GM21526 (cell line): ENCODE data around the gene SHISAL2A.

Experiments
- ATAC-seq: cut with Tn5 transposase; IDR thresholded peaks from one replicate; pipeline ENCODE4 v1.9.1; 2021; ENCODE audit warnings: moderate library complexity; ENCODE audit not compliant: unreplicated experiment, low FRiP score

The SHISAL2A gene

GRCh38 chr1:52632732-52633290, at the start of gene SHISAL2A:
TSS of gene SHISAL2A (plus strand) at chr1:52633168. CDS start at chr1:52633494, 326 bp downstream.
- no peak for ATAC-seq

- no peak for ATAC-seq
Observed at GRCh38 chr1:52585474-52585873, 47.5 kb upstream of the SHISAL2A start.

DNA sequence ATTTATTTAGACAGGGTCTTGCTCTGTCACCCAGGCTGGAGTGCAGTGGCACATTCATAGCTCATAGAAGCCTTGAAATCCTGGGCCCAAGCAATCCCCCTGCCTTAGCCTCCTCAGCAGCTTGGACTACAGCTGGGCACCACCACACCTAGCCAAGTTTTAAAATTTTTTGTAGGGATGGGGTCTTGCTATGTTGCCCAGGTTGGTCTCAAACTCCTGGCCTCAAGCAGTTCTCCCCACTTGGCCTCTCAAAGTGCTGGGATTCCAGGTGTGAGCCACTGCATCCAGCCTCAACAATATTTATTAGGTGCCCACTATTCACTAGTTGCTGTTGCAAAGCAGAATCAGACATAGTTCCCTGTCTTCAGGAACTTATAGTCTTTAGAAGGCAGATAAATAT, 44.9 kb upstream of the SHISAL2A start:
- ATAC-seq = no peak

DNA sequence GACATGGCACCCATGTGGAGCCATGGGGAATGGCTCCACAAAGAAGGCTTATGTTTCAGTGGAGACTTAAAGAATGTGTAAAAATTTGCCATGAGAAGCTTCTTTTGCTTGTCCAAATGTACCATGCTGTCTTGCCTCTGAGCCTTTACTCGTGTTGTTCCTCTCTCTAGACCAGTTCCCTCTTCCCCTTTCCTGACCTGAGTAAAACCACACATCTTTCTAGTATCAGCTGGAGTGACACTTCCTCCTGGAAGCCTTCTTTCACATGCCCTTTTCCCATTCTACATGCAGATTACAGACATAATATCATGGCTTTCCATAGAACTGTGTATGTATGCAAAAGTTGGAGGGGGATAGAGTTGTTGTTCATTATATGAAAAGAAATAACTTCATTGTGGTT, 44.4 kb upstream of the SHISAL2A start:
- ATAC-seq = no peak

- no peak for ATAC-seq
Observed at GRCh38 chr1:52590266-52590665, 42.7 kb upstream of the SHISAL2A start.

DNA sequence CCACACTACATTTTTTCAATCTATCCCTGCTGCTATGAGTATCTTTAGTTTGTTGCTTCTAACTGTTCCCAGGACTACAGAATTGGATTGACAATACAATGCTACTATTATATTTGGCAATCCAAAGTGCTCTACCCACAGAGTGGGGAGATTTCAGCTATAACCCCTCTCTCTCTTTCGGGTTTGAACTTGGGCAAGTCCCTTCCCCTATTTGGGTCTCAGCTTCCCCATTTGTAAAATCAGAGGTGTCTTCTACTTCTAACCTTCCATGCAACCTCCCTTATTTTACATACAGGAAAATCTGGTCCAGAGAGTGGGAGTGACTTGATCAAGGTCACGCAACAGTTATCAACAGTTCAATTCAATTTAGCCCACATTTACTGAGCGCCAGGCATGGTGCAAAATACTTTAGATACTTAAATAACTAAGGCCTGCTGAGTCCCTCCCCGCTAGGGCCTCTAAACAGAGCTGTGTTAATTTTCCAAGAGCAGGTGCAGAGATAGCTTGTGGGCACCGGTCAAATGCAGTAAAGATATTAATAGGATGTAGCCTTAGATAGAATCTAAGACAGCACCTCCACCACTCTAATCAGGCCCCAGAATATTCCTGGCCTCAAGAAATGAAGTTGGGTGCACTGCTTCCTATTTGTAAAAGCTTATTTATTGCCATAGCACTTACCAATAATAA, 40.2 kb upstream of the SHISAL2A start:
- ATAC-seq = no peak

GRCh38 chr1:52593495-52593894, 39.5 kb upstream of the SHISAL2A start:
- no peak for ATAC-seq

- no peak for ATAC-seq
Observed at GRCh38 chr1:52595061-52595460, 37.9 kb upstream of the SHISAL2A start.

- ATAC-seq = no peak
Observed at GRCh38 chr1:52597912-52598311, 35.1 kb upstream of the SHISAL2A start.

GRCh38 chr1:52598729-52599128, 34.2 kb upstream of the SHISAL2A start:
- no peak for ATAC-seq

- no peak for ATAC-seq
Observed at GRCh38 chr1:52599236-52599635, 33.7 kb upstream of the SHISAL2A start.

DNA sequence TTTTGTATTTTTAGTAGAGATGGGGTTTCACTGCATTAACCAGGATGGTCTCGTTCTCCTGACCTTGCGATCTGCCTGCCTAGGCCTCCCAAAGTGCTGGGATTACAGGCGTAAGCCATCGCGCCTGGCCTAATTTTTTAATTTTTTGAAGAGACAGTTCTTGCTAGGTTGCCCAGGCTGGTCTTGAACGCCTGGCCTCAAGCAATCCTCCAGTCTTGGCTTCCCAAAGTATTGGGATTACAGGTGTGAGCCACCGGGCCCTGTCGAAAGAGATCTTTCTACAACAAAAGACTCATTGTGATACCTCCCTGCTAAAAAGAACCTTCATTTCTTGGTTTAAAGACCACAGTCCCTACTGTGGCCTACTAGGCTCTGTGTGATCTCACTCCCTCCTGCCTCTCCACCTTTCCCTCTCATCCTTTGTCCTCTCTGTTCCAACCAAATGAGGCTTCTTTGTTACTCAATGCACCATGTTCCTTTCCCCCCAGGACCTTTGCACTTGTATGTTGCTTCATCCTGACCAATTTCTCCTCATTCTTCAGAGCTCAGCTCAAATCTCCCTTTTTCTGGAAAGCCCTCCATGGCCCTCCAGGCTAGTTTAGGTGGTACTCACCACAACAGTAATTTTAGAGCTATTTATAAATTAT, 32.3 kb upstream of the SHISAL2A start:
- ATAC-seq = no peak

DNA sequence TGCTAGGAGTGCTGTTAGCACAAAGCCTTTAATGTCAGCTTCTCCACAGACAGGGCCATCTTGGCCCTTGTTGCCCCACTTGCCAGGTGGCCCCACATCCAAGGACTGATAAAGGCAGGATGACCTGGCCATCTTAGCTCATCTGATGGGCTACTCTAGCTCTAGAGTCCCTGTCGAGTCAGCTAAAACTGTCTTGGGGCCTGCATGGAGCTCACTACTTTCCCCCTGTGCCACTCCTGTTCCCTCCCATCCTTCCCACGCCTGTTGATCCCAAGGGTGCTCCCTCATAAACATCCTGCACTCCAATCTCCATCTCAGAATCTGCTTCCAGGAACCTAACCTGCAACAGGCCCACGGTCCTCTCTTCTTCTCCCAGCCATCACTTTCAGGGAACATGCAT, 31.4 kb upstream of the SHISAL2A start:
- ATAC-seq = no peak

DNA sequence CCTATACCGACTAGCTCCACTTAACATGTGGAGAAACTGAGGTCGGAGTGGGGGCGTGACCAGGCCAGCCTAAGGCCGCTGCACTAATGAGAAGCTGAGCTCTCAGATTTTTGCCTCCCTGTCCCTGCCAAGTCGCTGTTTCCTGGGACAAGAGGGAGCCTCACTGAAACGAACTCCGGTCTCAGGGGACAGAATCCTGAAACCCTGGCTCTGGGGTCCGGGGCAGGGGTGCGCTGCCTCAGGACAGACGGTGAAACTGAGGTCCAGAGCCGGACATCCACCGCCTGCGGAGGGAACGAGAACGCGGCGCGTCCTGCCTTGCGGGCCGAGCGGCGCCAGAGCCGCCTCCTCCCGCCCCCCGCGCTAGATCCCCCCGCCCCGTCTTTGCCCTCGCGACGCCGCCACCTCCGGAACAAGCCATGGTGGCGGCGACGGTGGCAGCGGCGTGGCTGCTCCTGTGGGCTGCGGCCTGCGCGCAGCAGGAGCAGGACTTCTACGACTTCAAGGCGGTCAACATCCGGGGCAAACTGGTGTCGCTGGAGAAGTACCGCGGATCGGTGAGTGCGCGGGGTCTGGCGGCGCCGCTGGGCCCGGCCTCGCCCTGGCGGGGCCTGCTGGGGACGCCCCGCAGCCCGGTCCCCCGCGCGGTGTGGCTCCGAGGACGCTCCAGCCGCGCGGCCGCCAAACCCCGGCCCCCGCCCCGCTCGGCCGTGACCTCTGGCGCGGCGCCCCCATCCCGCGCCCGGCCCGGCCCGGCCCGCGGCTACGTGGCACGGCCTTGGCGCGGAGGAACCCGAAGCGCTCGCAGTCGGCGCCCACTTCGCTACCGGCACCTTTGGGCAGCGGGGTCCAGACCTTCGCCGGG, 30.7 kb upstream of the SHISAL2A start, which contains the start of gene GPX7:
GPX7 (plus strand) TSS at position 381 of the 865 bp plus-strand sequence; CDS start at position 420, 39 bp downstream.
- no peak for ATAC-seq

DNA sequence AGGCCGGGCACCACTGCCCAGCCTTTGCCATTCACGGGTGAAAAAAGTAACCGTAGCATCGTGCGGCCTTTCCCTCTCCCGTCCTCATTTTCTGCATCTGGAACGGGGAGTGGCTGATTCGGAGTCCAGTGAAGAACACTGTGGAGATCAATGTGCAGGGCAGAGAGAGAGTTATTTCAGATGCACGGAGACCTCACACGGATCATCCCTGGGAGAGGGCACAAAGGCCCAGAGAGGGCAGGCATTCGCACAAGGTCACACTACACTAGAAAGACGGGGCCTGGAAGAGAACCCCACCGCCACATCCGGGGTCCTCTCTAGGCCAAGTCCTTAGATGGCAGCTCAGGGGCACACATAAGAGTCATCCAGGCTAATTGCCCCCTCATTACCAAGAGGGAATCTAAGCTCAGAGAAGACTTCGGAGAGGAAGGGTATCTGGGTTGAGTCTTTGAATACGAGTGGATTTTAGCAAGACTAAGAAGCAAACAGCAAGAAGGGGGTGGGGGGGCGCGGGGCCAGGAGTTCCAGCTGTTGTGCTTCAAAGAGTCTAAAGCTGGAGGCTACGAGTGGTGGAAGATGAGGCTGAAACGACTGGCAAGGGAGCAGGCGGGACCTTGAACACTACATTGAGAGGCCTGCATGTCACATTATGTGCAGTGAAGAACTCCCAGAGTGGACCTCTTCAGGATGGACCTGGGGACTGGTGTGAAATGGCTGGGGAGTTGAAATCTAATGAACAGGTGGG, 29.9 kb upstream of the SHISAL2A start:
- ATAC-seq = no peak

DNA sequence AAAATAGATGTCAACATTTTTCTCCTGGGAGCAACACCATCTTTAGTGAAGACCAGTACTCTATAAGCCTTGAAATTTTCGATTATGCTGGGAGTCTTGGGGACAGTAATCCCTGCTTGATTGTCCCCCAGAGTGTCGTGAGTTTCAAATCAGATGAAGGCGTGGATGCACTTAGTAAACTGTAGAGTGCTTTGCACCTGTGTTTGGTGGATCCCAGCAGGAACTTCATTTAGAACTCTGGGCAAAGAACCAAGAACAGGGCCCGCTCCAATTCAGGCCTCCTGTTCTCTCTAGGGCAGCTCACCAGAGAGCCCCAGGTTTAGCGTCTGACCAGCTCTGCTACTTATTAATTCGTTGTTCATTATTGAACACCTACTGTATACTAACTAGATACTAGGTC, 29.3 kb upstream of the SHISAL2A start:
- no peak for ATAC-seq

- no peak for ATAC-seq
Observed at GRCh38 chr1:52604063-52604770, 28.8 kb upstream of the SHISAL2A start.

DNA sequence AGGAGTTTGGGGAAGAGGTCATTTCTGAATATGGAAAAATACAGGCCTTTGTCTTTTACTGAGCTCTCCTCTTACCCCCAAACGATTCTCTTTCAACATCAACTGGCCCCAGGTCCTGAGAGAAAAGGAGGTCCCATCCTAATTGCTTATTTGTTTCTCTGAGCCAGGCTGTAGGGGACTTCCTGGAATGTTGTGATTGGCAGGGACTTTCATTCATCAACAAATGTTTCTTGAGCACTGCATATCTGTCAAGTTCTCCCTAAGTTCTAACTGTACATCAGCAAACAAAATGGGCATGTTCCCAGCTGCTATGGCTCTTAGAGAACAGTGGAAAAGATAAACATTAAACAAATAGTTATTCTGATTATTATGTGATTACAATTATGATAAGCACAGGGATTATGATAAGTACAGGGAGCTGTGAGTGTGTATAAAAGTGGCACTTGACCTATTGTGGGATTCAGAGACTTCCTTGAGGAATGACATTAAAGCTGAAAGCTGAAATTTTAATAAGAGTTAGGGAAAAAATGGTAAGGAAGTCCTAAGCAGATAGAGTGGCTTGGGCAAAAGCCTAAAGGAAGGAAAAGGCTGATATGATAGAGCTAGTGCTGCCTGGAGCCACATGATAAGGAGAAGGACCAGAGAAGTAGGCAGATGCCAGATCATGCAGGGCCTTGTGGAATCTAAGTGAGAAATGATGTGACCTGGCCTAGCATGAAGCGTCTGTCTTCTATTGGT, 19.2 kb upstream of the SHISAL2A start:
- no peak for ATAC-seq

GRCh38 chr1:52614671-52615070, 18.3 kb upstream of the SHISAL2A start:
- no peak for ATAC-seq
